Ishikawa (cell line): ENCODE results near the gene TLR3.

ENCODE experiments used
- CEBPB ChIP-seq: IDR thresholded peaks from 2 replicates; pipeline ENCODE4 v1.6.1; 2012
- CREB1 ChIP-seq: IDR thresholded peaks from 2 replicates; pipeline ENCODE4 v1.6.1; 2012; ENCODE audit warnings: low read depth
- EGR1 ChIP-seq: IDR thresholded peaks from 2 replicates; pipeline ENCODE4 v1.6.1; 2012
- EP300 ChIP-seq: IDR thresholded peaks from 2 replicates; pipeline ENCODE4 v1.6.1; 2012; ENCODE audit warnings: borderline replicate concordance
- FOXM1 ChIP-seq: IDR thresholded peaks from 2 replicates; pipeline ENCODE4 v1.6.1; 2012; ENCODE audit warnings: low read depth, borderline replicate concordance
- RAD21 ChIP-seq: IDR thresholded peaks from 2 replicates; pipeline ENCODE4 v1.6.1; 2012; ENCODE audit warnings: low read depth
- TAF1 ChIP-seq: IDR thresholded peaks from 2 replicates; pipeline ENCODE4 v1.6.1; 2012; ENCODE audit warnings: low read depth, mild to moderate bottlenecking
- YY1 ChIP-seq: IDR thresholded peaks from 2 replicates; pipeline ENCODE4 v1.6.1; 2012; ENCODE audit warnings: low read depth
- ZBTB7A ChIP-seq: IDR thresholded peaks from 2 replicates; pipeline ENCODE4 v1.6.1; 2012; ENCODE audit warnings: low read depth
- TF ChIP-seq, protein P1 (sequence below): IDR thresholded peaks from 2 replicates; pipeline ENCODE4 v1.6.1; 2012

DNA sequence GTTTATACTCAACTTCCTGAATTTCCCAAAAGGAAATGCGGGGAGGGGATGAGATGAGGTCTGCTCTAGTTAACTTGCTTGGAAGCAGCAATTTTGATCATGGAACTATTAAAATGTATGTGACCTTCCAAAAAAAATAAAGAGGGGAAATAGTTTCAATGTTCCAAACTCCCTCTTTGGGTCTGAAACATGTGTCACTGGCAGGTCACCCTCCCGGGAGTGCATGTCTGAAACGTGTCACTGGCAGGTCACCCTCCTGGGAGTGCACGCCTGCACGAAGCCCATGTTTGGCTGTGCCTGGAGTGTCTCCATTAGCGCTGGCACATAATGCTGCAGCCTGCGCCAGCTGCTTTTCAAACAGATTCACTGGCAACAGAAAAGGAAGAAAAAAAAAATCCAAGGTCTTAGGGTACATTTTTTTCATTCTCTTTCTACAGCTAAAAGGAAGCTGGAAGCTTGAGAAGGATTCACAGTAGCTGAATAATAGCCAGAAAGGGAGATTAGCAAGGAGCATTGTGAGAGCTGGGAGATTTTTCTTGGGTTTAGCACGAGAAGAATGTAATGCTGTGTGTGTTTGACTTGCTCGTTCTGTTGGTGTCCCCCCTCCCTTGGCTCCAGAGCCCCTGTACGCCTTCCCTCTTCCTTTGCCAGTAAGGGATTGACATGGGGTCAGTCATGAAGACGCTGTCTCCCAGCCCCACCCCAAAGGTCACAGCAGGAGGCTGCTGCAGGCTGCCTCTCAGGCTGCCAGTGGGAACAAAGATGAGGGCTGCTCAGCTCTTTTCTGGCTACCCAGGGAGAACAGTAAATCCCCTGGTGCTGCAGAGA is 39.2 kb upstream of the TLR3 start:
- TF ChIP-seq, protein P1, sequence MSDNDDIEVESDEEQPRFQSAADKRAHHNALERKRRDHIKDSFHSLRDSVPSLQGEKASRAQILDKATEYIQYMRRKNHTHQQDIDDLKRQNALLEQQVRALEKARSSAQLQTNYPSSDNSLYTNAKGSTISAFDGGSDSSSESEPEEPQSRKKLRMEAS, result no peak
- TF ChIP-seq ZBTB7A (no peak), EP300 (no peak), CEBPB (no peak), TAF1 (no peak), FOXM1 (no peak), CREB1 (no peak), YY1 (no peak), EGR1 (no peak), RAD21 (no peak)
